Measurements from ENCODE around the gene SMIM11.
"Not testable (repeated sequence)": the region's sequence is repeated elsewhere in the genome, so short reads cannot be mapped to it uniquely, and the experiment has no call there.

Gene SMIM11

GRCh38 chr21:34369741-34370140, 5.6 kb upstream of the SMIM11 start:
- no peaks in the 10 kb centered on the region for H3K79me2 ChIP-seq (ENCODE audit: control insufficient read depth, low read length)
- H3K27me3 ChIP-seq (ENCODE audit: control insufficient read depth, low read length), result peaks cover 3% of the 10 kb centered on the region
- H3K27ac ChIP-seq (ENCODE audit: low read depth, low read length), result no peak overlapping the region
- H3K9me3 ChIP-seq (ENCODE audit: control insufficient read depth, insufficient read depth, low read length), result no peaks in the 10 kb centered on the region
- no peaks in the 10 kb centered on the region for H4K20me1 ChIP-seq (ENCODE audit: control insufficient read depth, insufficient read depth, low read depth, low read length)
- H3K36me3 ChIP-seq (ENCODE audit: control insufficient read depth, low read length), result no peaks in the 10 kb centered on the region
- no peaks in the 10 kb centered on the region for H3F3A ChIP-seq (ENCODE audit: control insufficient read depth, insufficient read depth)
- H3K4me3 ChIP-seq (ENCODE audit: low read length), result no peak overlapping the region
- no peak overlapping the region for H3K4me2 ChIP-seq (ENCODE audit: low read length)
- TF ChIP-seq CTCF (IDR thresholded peaks at IDR 0.05; ENCODE audit: low read depth, low read length, poor library complexity, severe bottlenecking) (no peak), EZH2phosphoT487 (IDR thresholded peaks at IDR 0.05; ENCODE audit: borderline replicate concordance, low read length) (no peak)
- H3K4me1 ChIP-seq (ENCODE audit: control insufficient read depth, low read length), result no peaks in the 10 kb centered on the region
- no peaks in the 10 kb centered on the region for H3K9me2 ChIP-seq (replicated peaks; ENCODE audit: control insufficient read depth, low read length)

GRCh38 chr21:34372321-34372720, 3.0 kb upstream of the SMIM11 start:
- no peak overlapping the region for H3K4me3 ChIP-seq (ENCODE audit: low read length)
- H3K4me1 ChIP-seq (ENCODE audit: control insufficient read depth, low read length), result no peaks in the 10 kb centered on the region
- no peaks in the 10 kb centered on the region for H3K36me3 ChIP-seq (ENCODE audit: control insufficient read depth, low read length)
- H3F3A ChIP-seq (ENCODE audit: control insufficient read depth, insufficient read depth), result no peaks in the 10 kb centered on the region
- no peak overlapping the region for H3K27ac ChIP-seq (ENCODE audit: low read depth, low read length)
- H3K4me2 ChIP-seq (ENCODE audit: low read length), result no peak overlapping the region
- no peaks in the 10 kb centered on the region for H3K9me2 ChIP-seq (replicated peaks; ENCODE audit: control insufficient read depth, low read length)
- no peaks in the 10 kb centered on the region for H3K79me2 ChIP-seq (ENCODE audit: control insufficient read depth, low read length)
- H3K27me3 ChIP-seq (ENCODE audit: control insufficient read depth, low read length), result peaks cover 3% of the 10 kb centered on the region
- H3K9me3 ChIP-seq (ENCODE audit: control insufficient read depth, insufficient read depth, low read length), result no peaks in the 10 kb centered on the region
- no peak for TF ChIP-seq CTCF (IDR thresholded peaks at IDR 0.05; ENCODE audit: low read depth, low read length, poor library complexity, severe bottlenecking)
- no peak for TF ChIP-seq EZH2phosphoT487 (IDR thresholded peaks at IDR 0.05; ENCODE audit: borderline replicate concordance, low read length)
- no peaks in the 10 kb centered on the region for H4K20me1 ChIP-seq (ENCODE audit: control insufficient read depth, insufficient read depth, low read depth, low read length)

- not testable (repeated sequence) for H3K27ac ChIP-seq (ENCODE audit: low read depth, low read length); H3K9me3 ChIP-seq (ENCODE audit: control insufficient read depth, insufficient read depth, low read length); H4K20me1 ChIP-seq (ENCODE audit: control insufficient read depth, insufficient read depth, low read depth, low read length); H3K4me3 ChIP-seq (ENCODE audit: low read length); H3K27me3 ChIP-seq (ENCODE audit: control insufficient read depth, low read length); H3K36me3 ChIP-seq (ENCODE audit: control insufficient read depth, low read length); H3F3A ChIP-seq (ENCODE audit: control insufficient read depth, insufficient read depth); H3K79me2 ChIP-seq (ENCODE audit: control insufficient read depth, low read length); H3K4me2 ChIP-seq (ENCODE audit: low read length); H3K4me1 ChIP-seq (ENCODE audit: control insufficient read depth, low read length); H3K9me2 ChIP-seq (replicated peaks; ENCODE audit: control insufficient read depth, low read length)
These were observed 845 bp upstream of the SMIM11 start for GRCh38 chr21:34374462-34374861.

- not testable (repeated sequence) for H3F3A ChIP-seq (ENCODE audit: control insufficient read depth, insufficient read depth); H3K4me3 ChIP-seq (ENCODE audit: low read length); H4K20me1 ChIP-seq (ENCODE audit: control insufficient read depth, insufficient read depth, low read depth, low read length); H3K9me3 ChIP-seq (ENCODE audit: control insufficient read depth, insufficient read depth, low read length); H3K79me2 ChIP-seq (ENCODE audit: control insufficient read depth, low read length); H3K27ac ChIP-seq (ENCODE audit: low read depth, low read length); H3K36me3 ChIP-seq (ENCODE audit: control insufficient read depth, low read length); H3K4me2 ChIP-seq (ENCODE audit: low read length); H3K4me1 ChIP-seq (ENCODE audit: control insufficient read depth, low read length); H3K9me2 ChIP-seq (replicated peaks; ENCODE audit: control insufficient read depth, low read length); H3K27me3 ChIP-seq (ENCODE audit: control insufficient read depth, low read length)
These were observed 289 bp downstream of the SMIM11 start for GRCh38 chr21:34375619-34375972.

- H3K4me2 ChIP-seq (ENCODE audit: low read length); H3K27me3 ChIP-seq (ENCODE audit: control insufficient read depth, low read length); H3K4me3 ChIP-seq (ENCODE audit: low read length); H4K20me1 ChIP-seq (ENCODE audit: control insufficient read depth, insufficient read depth, low read depth, low read length); H3K79me2 ChIP-seq (ENCODE audit: control insufficient read depth, low read length); H3K36me3 ChIP-seq (ENCODE audit: control insufficient read depth, low read length); H3K27ac ChIP-seq (ENCODE audit: low read depth, low read length); H3K9me2 ChIP-seq (replicated peaks; ENCODE audit: control insufficient read depth, low read length); H3K9me3 ChIP-seq (ENCODE audit: control insufficient read depth, insufficient read depth, low read length); H3F3A ChIP-seq (ENCODE audit: control insufficient read depth, insufficient read depth); H3K4me1 ChIP-seq (ENCODE audit: control insufficient read depth, low read length): not testable (repeated sequence)
These were observed 7.8 kb downstream of the SMIM11 start for GRCh38 chr21:34383138-34383537.

- H3K27me3 ChIP-seq (ENCODE audit: control insufficient read depth, low read length); H3K9me2 ChIP-seq (replicated peaks; ENCODE audit: control insufficient read depth, low read length); H3K4me2 ChIP-seq (ENCODE audit: low read length); H4K20me1 ChIP-seq (ENCODE audit: control insufficient read depth, insufficient read depth, low read depth, low read length); H3K79me2 ChIP-seq (ENCODE audit: control insufficient read depth, low read length); H3F3A ChIP-seq (ENCODE audit: control insufficient read depth, insufficient read depth); H3K36me3 ChIP-seq (ENCODE audit: control insufficient read depth, low read length); H3K27ac ChIP-seq (ENCODE audit: low read depth, low read length); H3K9me3 ChIP-seq (ENCODE audit: control insufficient read depth, insufficient read depth, low read length); H3K4me3 ChIP-seq (ENCODE audit: low read length); H3K4me1 ChIP-seq (ENCODE audit: control insufficient read depth, low read length): not testable (repeated sequence)
These were observed 8.6 kb downstream of the SMIM11 start for GRCh38 chr21:34383724-34384415.

- H3K36me3 ChIP-seq (ENCODE audit: control insufficient read depth, low read length); H3K4me3 ChIP-seq (ENCODE audit: low read length); H3K79me2 ChIP-seq (ENCODE audit: control insufficient read depth, low read length); H4K20me1 ChIP-seq (ENCODE audit: control insufficient read depth, insufficient read depth, low read depth, low read length); H3K4me1 ChIP-seq (ENCODE audit: control insufficient read depth, low read length); H3K9me3 ChIP-seq (ENCODE audit: control insufficient read depth, insufficient read depth, low read length); H3K27me3 ChIP-seq (ENCODE audit: control insufficient read depth, low read length); H3F3A ChIP-seq (ENCODE audit: control insufficient read depth, insufficient read depth); H3K9me2 ChIP-seq (replicated peaks; ENCODE audit: control insufficient read depth, low read length); H3K4me2 ChIP-seq (ENCODE audit: low read length); H3K27ac ChIP-seq (ENCODE audit: low read depth, low read length): not testable (repeated sequence)
These were observed 25.2 kb downstream of the SMIM11 start for GRCh38 chr21:34400522-34400921.

All from DOHH2 (cell line).